CD4-positive, alpha-beta T cell treated with Interleukin-6 at 100 ng/mL for 8 hours (primary cell): Measurements from ENCODE around the gene TRIM66.

Experiments
- DNase-seq: peaks from one replicate; pipeline ENCODE4 v3.0.0-alpha.2; 2020; ENCODE audit warnings: mixed read lengths, low spot score

TRIM66 gene

GRCh38 chr11:8682303-8683114 is at the start of gene TRIM66, which contains the start of gene RPL27A:
TRIM66 (minus strand) TSS chr11:8682665; CDS start chr11:8672274, 10,391 bp downstream.
RPL27A (plus strand) TSS chr11:8682792; CDS start chr11:8682814, 22 bp downstream.
- peak; percentile 97 for DNase-seq

GRCh38 chr11:8731647-8732323 is 49.3 kb upstream of the TRIM66 start:
- no peak for DNase-seq

DNA sequence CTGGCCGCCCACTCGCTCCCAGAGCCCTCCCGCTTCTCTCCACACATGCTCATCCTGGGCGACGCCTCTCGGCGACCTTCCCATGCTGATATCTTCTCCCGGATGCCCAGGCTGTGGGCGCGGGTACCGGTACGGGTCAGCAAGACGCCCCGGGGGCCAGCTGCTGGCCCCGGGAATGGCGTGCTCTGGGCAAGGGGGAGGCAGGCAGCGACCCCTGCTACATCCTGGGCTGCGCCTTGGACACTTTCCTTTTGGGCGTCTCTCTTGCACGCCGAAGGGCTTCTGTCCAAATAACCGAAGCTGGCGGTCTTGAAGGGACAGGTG is 48.2 kb upstream of the TRIM66 start:
- DNase-seq = no peak

- DNase-seq = no peak
Observed at GRCh38 chr11:8729837-8730696, 47.6 kb upstream of the TRIM66 start.

DNA sequence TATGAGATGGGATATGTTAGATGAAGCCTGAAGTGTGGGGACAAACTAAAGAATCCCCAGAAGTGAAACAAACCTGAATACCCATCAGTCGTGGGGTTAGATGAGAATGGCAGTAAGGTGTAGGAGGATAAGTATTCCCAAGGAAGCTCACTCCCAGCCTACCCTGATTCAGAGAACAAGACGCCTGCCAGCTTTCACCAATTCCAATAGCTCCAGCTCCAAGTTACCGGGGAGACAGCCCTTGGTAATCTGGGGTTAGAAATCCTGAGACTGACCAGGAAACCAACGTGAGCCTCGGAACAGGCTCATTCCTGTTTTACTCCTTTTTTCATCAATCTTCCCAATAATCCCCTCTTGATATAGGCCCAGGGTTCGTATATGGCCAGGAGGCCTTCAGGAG is 46.6 kb upstream of the TRIM66 start:
- DNase-seq = no peak

- DNase-seq = no peak
Observed at GRCh38 chr11:8728563-8728962, 46.1 kb upstream of the TRIM66 start.

- no peak for DNase-seq
Observed at GRCh38 chr11:8726395-8726794, 43.9 kb upstream of the TRIM66 start.

- DNase-seq = no peak
Observed at GRCh38 chr11:8724682-8725081, 42.2 kb upstream of the TRIM66 start.

GRCh38 chr11:8723711-8724110 is 41.2 kb upstream of the TRIM66 start:
- DNase-seq = no peak

- no peak for DNase-seq
Observed at GRCh38 chr11:8722809-8723208, 40.3 kb upstream of the TRIM66 start.

DNA sequence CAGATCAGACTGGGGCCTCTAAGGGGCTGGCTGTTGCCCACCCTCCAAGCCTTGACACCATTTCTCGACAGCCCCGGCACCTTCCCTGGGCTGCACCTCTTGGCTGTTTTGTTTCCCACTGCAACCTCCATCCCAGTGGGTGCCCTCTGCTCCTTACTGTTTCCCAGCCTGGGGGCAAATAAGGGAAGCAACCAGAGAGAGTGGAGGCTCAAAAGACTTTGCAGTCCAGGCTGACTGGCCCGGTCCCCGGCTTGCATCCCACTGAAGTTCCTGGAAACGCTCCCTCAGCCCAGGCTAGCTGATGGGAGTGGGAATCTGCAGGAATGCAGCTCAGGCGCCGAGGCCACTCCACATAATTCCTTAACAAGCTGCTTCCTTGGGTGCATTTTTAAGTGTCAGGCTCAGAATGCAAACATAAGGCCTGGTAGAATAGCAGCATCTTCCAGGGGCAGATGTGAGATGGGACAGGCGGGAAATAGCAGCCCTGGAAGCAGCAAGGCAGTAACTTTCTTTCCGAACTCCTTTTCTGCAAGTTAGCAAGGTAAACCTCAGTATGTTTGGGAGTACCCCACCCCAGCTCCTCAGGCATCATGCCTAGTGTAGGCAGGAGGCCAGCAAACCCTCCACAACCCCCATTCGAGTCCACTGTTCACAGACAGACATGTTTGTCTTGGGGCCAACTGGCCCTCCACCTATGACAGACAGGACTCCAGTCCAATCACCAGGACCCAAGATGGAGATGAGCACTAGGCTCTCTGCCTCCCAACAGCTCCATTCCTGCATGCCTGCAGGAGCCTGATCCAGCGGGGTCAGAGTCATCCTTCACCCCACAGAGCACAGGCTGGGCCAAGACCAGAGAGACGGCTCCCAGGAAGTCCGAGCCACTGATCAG is 39.4 kb upstream of the TRIM66 start:
- DNase-seq = no peak

DNA sequence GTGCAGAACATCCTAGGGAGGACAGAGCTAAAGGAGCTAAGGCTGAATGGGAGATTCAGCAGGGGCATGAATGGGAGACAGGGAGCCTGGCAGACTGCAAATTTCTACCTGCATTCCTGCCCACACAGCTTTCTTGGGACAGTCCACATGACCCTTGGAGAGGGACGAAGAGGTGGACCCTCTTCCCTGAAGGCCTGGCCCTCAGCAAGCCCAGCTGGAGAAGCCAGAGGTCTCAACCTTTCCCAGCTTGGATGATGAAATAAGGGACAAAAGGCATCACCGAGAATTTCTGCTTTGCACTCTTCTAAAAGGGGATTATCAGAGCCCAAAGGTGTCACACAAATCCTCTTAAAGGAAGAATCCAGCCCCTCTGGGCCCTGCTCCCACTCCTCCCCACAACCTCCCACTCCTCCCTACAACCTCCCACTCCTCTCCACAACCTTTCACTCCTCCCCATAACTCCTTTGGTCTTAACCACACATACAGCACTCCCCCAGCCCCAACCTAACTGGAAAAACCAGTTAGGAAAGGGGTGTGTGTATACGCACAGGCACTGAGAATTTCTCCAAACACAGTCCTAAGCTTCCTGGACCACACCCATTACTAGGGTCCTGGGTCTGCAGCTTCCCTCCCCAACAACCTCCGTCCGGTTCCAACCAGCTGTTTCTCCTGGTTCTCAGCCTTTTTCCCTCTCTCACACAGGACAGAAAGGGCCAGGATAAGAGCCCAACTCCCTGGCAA is 38.6 kb upstream of the TRIM66 start:
- no peak for DNase-seq

GRCh38 chr11:8720352-8720751 is 37.9 kb upstream of the TRIM66 start:
- no peak for DNase-seq

GRCh38 chr11:8719721-8720120 is 37.3 kb upstream of the TRIM66 start:
- DNase-seq = no peak

DNA sequence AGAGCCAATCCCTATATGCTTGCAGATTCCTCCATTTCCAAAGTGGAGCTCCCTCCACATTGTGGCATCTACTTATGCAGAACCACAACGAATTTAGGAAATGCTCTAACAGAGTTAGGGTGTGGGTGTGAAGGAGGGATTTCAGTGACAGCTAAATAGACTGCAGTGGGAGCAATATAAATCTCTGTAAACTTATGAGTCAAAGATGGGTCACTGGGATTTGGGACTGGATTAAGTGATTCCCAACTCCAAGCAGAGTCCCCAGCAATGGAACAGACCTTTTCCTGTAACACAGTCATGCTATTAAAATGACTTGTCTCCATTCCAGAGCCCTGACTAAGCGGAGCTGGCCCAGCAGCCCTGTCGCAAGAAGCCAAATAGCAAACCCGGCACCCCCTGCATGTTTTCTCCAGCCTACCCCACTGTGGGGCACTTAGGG is 36.8 kb upstream of the TRIM66 start:
- no peak for DNase-seq

DNA sequence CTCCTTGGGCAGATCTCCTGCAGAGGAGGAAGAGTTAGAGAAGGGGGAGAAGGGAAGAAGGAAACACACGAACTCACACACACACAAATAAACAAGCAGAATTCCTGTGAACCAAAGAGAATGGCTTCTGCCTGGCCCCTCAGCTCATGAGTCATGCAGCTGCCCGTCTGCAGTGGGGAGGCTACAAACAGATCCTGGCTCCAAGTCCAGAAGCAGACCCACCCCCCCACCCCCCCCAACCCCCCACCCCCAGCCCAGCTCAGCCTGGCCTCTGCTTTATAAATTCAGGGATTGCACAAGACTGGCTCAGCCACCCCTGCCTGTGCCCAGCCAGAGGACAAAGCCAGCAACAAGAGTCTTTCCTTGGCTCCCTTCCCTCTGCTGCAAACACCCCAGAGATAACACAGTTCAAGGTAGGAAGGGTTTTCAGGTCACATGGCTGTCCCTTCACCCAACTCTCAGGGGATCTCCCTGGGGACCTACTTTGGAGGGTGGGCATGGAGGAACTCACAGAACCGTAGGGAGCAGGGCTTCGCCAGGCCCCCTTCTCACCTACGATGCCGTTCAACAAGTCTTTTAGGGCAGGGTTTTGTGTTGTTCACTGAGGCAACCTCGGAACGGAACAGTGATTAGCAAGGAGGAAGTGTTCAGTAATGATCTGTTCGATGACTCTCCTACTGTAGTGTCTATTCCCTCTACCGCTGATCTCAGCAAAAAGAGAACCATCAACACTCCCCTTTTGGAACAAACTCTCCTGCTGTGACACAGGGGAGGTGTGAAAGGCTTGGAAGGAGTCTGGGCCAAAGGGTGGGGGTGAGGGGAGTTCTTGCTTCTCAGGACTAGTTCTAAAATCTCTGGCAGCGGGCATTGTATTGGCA is 35.6 kb upstream of the TRIM66 start:
- no peak for DNase-seq

DNA sequence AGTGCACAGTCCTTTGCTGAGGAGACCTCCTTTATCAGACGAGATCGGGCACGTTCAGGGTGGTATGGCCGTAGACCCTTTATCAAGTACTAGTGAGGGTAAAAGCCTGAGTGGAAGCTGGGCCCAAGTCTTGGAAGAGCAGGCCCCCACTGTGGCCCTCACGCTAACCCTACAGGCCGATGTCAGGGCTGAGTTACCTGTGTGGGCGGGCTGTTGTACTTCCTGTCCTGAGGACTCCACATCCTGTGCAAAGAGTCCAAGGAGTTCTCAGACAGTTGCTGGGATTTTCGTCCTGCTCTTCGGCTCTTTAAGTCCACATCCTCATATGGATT is 35.0 kb upstream of the TRIM66 start:
- DNase-seq = no peak

GRCh38 chr11:8715501-8715900 is 33.0 kb upstream of the TRIM66 start:
- DNase-seq = no peak

- DNase-seq = no peak
Observed at GRCh38 chr11:8714622-8715225, 32.3 kb upstream of the TRIM66 start.
